HL-60 (cell line): ENCODE results near the gene DIAPH3.
"Not testable (repeated sequence)": the region's sequence is repeated elsewhere in the genome, so short reads cannot be mapped to it uniquely, and the experiment has no call there.

Source experiments
- DNase-seq, 2 experiments: peaks; one replicate each; pipeline ENCODE4 v3.0.0-alpha.2; 2010 to 2020; ENCODE audit warnings: low read depth in 1 of 2, low spot score in 1 of 2
- H3K27ac ChIP-seq: fragments of 250-450 bp; sonication (Bioruptor Pico); replicated peaks from 2 replicates; pipeline ENCODE4 v1.5.1; 2020; ENCODE audit warnings: mild to moderate bottlenecking, moderate library complexity
- H3K27me3 ChIP-seq: fragments of 250-450 bp; sonication (Bioruptor Pico); 2 replicates; pipeline ENCODE4 v1.5.1; 2021; ENCODE audit warnings: mild to moderate bottlenecking, moderate library complexity; ENCODE audit not compliant: insufficient read depth, poor library complexity, severe bottlenecking
- H3K4me3 ChIP-seq: replicated peaks from 2 replicates; pipeline ENCODE4 v1.5.1; 2011; ENCODE audit warnings: mild to moderate bottlenecking, control low read depth, low read length; ENCODE audit not compliant: insufficient read depth
- GABPA ChIP-seq: IDR thresholded peaks from 2 replicates; pipeline ENCODE4 v1.6.1; 2012; ENCODE audit warnings: low read depth
- POLR2AphosphoS5 ChIP-seq: IDR thresholded peaks from 2 replicates; pipeline ENCODE4 v1.6.1; 2012; ENCODE audit warnings: low read depth
- SPI1 ChIP-seq: IDR thresholded peaks from 2 replicates; pipeline ENCODE4 v1.6.1; 2012; ENCODE audit warnings: low read depth, mild to moderate bottlenecking, borderline replicate concordance
- TF ChIP-seq, protein P1 (sequence below): IDR thresholded peaks from 2 replicates; pipeline ENCODE4 v1.6.1; 2012; ENCODE audit warnings: low read depth; ENCODE audit not compliant: insufficient replicate concordance
- TF ChIP-seq, protein P2 (sequence below): IDR thresholded peaks from one replicate; pipeline ENCODE4 v1.5.1; 2011; ENCODE audit warnings: low read length, control low read depth, inconsistent platforms; ENCODE audit not compliant: insufficient read depth

Gene DIAPH3

DNA sequence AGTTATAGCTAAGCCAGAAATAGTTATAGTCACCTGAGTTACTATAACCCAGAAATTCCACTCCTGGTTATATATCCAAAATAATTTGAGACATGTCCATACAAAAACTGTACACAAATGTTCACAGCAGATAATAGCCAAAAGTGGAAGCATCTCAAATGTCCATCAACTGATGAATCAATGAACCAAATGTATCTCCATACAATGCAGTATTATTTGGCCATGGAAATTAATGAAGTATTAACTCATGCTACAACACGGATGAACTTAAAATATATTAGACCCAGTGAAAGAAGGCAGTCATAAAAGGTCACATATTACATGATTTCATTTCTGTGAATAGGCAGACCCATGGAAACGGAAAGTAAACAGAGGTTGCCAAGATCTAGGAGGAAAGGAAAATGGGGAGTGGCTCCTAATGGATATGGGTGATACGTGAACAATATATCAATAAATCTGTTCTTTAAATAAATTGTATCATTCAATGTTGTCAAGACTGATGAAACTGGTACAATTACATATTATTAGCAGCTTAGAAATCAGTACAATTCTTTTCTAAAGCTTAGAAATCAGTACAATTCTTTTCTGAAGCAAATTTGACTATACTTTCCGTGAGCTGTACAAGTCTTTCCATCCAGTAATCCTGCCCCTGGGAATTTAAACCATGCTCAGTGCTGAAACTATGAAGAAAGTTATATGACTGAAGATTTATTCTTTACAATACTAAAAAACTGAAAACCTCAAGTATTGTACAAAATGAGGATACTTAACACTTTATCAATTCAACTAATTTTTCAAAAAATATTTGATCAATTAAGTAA, 47.0 kb upstream of the DIAPH3 start:
- no peak for DNase-seq
- H3K27me3 ChIP-seq = no peaks in the 10 kb centered on the region
- TF ChIP-seq SPI1 (no peak), POLR2AphosphoS5 (no peak)
- TF ChIP-seq, protein P1, sequence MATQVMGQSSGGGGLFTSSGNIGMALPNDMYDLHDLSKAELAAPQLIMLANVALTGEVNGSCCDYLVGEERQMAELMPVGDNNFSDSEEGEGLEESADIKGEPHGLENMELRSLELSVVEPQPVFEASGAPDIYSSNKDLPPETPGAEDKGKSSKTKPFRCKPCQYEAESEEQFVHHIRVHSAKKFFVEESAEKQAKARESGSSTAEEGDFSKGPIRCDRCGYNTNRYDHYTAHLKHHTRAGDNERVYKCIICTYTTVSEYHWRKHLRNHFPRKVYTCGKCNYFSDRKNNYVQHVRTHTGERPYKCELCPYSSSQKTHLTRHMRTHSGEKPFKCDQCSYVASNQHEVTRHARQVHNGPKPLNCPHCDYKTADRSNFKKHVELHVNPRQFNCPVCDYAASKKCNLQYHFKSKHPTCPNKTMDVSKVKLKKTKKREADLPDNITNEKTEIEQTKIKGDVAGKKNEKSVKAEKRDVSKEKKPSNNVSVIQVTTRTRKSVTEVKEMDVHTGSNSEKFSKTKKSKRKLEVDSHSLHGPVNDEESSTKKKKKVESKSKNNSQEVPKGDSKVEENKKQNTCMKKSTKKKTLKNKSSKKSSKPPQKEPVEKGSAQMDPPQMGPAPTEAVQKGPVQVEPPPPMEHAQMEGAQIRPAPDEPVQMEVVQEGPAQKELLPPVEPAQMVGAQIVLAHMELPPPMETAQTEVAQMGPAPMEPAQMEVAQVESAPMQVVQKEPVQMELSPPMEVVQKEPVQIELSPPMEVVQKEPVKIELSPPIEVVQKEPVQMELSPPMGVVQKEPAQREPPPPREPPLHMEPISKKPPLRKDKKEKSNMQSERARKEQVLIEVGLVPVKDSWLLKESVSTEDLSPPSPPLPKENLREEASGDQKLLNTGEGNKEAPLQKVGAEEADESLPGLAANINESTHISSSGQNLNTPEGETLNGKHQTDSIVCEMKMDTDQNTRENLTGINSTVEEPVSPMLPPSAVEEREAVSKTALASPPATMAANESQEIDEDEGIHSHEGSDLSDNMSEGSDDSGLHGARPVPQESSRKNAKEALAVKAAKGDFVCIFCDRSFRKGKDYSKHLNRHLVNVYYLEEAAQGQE = no peak
- H3K4me3 ChIP-seq = no peak overlapping the region
- no peak overlapping the region for H3K27ac ChIP-seq

DNA sequence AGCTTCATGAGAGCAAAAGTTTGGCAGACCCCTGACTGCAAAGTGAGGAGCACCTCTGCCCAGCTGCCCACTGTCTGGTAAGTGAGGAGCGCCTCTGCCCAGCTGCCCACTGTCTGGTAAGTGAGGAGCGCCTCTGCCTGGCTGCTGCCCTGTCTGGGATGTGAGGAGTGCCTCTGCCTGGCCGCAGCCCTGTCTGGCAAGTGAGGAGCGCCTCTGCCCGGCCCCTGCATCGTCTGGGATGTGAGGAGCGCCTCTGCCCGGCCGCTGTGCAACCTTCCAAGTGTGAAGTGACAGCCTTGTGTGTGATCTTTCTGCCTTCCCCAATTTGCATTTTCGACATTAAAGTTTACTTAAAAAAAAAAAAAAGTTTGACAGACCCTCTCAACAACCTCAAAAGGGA, 41.8 kb upstream of the DIAPH3 start:
- DNase-seq, H3K27ac ChIP-seq, H3K27me3 ChIP-seq, H3K4me3 ChIP-seq: not testable (repeated sequence)

DNA sequence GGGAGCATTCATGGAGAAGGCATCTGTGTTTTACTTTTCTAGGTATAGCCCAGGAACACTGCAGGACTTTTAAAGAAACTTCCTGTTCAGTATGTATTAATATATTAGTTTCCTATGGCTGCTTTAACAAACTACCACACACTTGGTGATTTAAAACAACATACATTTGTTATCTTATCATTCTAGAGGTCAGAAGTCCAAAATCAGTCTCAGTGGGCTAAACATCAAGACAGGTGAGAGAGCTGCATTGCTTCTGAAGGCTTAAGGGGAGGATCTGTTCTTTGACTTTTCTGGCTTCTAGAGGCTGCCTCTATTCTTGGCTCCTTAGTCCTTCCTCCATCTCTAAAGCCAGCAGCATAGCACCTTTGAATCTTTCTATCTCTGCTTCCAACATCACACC, 37.6 kb upstream of the DIAPH3 start:
- Histone ChIP-seq H3K4me3 (no peak overlapping the region), H3K27ac (no peak overlapping the region), H3K27me3 (no peaks in the 10 kb centered on the region)
- DNase-seq = no peak
- TF ChIP-seq, protein P2, sequence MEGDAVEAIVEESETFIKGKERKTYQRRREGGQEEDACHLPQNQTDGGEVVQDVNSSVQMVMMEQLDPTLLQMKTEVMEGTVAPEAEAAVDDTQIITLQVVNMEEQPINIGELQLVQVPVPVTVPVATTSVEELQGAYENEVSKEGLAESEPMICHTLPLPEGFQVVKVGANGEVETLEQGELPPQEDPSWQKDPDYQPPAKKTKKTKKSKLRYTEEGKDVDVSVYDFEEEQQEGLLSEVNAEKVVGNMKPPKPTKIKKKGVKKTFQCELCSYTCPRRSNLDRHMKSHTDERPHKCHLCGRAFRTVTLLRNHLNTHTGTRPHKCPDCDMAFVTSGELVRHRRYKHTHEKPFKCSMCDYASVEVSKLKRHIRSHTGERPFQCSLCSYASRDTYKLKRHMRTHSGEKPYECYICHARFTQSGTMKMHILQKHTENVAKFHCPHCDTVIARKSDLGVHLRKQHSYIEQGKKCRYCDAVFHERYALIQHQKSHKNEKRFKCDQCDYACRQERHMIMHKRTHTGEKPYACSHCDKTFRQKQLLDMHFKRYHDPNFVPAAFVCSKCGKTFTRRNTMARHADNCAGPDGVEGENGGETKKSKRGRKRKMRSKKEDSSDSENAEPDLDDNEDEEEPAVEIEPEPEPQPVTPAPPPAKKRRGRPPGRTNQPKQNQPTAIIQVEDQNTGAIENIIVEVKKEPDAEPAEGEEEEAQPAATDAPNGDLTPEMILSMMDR = no peak
- TF ChIP-seq POLR2AphosphoS5 (no peak), GABPA (no peak), SPI1 (no peak)
- TF ChIP-seq, protein P1 = no peak

DNA sequence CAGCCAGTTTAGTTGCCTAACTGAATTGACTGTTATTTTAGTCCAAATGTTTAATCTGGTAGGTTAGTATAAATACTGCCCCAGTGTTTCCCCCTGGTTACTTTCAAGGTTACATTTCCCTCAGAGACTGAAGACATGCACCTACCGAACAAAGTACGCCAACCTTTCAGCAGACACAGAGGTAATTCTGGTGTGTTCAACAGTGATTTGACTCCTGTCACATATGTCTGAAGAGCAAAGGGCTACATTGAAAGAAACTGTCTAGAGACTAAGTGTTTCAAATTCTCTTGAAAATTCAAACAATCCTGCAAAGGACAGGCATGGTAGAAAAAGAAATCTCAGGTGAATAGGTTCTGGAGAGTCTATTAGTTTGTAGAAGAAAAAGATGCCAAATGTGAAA, 32.2 kb upstream of the DIAPH3 start:
- not testable (repeated sequence) for H3K4me3 ChIP-seq, DNase-seq

DNA sequence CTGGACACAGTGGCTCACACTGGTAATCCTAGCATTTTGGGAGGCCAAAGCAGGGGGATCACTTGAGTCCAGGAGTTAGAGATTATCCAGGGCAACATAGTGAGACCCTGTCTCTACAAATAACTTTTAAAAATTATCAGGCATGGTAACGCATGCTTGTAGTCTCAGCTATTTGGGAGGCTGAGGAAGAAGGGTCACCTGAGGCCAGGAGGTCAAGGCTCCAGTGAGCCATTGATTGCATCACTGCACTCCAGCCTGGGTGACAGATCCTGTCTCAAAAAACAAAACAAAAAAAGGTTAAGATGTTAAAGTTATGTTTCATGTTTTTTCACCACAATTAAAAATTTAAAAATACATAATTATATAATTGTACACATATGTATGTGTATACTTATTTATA, 19.2 kb upstream of the DIAPH3 start:
- no peak for DNase-seq
- TF ChIP-seq POLR2AphosphoS5 = no peak
- no peak for TF ChIP-seq SPI1
- TF ChIP-seq, protein P2 = no peak
- TF ChIP-seq, protein P1 = no peak
- no peak for TF ChIP-seq GABPA
- Histone ChIP-seq H3K27ac (no peak overlapping the region), H3K4me3 (no peak overlapping the region), H3K27me3 (no peaks in the 10 kb centered on the region)

More for the DNA sequence above, 32.2 kb upstream of the DIAPH3 start:
- not testable (repeated sequence) for H3K27ac ChIP-seq, H3K27me3 ChIP-seq
